Nucleus accumbens (tissue), 56 donors: ENCODE data around the gene CACNA1G.

ENCODE experiments used
- DNase-seq, 56 donors: peaks; one replicate each; lab custom pipeline; 2025; lab: John Stamatoyannopoulos, UW

CACNA1G gene

DNA sequence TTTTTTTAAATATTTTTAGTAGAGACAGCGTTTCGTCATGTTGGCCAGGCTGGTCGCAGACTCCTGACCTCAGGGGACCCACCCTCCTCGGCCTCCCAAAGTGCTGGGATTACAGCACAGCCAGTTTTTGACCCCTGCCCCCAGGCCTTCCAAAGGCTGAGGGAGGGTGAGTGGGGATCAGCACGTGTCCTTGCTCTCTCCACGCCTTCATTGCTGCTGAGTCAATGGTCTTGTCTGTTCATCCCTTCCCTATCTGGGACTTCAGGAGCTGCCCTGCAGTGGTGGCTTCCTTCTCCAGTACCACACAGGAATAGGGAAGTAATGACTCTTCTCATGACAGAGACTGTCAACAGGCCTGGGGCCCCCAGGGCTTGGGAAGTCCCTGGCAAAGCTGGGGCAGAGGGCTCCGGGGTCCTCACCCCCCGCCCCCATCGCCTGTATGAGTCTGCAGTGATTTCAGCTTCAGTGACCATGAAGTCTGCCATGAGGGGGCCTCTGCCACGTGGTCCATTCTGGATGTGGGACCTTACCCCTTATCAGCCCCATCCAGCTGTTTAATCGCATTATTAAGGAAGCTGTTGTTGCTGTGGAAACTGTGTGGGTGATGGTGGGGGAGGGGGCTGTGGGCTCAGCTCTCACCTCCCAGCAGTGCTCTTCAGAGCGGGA is 80.3 kb downstream of the CACNA1G start:
- DNase-seq, result peak in 1 of 56 donors; percentile 11

DNA sequence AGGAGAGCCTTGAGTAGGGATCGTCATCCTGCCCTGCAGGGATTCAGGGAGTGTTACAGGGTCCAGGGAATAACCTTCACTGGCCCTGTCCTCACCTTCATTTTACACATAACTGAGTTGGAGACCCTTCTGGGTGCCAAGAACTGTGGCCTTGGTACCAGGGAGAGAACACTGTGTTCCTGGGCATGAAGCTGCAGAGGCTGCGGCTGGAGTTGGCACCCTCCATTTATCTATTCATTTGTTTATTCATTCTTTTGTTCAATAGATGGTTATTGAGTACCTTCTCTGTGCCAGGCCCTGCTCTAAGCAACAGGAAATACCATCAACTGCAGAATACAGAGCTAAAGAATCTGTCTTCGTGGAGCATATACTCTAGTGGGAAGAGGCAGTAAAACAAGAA is 80.8 kb downstream of the CACNA1G start:
- DNase-seq, result no peak

DNA sequence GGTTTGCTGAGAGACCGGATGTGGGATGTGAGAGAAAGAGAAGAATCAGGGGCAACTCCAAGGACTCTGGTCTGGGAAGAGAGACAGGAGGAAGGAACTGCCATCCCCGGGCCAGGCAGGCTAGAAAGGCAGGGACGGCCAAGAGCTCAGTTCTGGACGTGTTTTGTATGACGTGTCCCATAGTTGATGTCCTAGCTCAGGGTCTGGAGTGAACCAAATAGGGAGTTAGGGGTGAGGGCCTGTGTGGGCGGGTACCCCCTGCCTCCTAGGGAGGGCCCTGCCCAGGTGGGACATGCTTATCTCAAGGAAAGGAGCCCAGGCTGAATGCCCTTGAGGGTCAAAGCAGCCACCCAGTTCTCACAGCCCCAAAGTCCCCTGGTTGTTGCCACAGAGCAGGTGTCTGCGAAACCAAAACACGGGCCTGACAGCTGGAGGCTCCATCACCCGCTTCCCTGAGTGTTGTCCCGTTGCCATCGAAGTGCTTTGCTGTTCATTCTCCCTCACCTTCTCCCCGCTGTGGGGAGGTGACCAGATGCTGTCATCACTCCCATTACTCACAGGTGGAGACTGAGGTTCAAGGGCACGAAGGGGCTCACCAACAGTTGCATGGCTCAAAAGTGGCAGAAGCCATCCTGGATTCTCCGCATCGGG is 81.7 kb downstream of the CACNA1G start:
- DNase-seq, result no peak

GRCh38 chr17:50642722-50643656 is 82.5 kb downstream of the CACNA1G start:
- DNase-seq, result no peak

DNA sequence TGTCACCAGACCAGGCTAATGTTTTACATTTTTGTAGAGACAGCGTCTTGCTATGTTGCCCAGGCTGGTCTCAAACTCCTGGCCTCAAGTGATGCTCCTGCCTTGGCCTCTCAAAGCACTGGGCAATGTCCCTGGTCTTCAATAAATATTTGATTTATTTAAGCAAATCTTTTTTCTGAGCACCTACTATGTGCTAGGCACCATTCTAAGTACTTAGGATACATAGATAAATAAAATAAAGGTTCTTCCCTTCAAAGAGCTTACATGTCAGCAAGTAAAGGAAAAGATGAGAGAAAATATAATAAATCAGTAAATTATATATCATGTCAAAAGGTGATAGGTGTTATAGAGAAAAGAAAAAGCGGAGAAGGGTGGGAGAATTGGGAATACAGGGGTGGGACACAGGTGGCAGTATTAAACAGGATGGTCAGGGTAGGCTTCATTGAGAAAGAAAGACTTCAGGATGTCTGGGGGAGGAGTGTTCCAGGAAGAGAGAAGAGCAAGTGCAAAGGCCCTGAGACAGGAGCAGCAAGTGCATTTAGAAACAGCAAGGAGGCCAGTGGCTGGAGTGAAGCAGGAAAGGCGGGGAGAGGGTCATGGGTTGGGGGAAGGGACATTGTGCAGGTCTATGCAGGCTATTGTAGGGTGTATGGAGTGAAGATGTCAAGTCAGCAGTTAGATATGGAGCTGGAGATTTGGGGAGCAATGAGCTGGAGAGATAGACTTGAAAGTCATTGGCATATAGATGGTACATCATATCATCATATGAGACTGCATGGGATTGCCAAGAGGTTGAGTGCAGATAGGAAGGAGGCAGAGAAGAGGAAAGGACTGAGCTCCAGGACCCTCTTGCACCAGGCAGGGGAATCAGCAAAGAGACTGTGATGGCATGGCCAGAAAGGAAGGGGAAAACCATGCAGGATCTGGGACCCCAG is 85.5 kb downstream of the CACNA1G start:
- no peak for DNase-seq

DNA sequence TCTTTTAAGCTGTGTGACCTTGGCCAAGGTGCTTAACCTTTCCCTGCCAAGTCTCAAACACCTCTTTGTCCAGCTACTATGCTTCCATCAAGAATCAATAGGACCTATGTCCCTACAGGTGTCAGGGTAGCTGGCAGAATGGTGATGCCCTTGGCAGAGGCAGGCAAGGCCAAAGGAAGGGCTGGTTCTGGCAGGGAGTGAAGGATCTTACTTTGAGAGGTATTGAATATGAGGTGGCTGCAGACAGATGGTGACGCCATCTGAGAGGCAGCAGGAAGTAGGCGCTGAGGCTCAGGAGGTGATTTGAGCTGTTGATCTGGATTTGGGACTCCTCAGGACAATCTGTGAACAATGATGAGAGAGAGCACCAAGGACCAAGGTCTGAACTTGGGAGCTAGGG is 86.7 kb downstream of the CACNA1G start:
- DNase-seq, result no peak

GRCh38 chr17:50649042-50649908 is 88.8 kb downstream of the CACNA1G start:
- DNase-seq, result no peak

DNA sequence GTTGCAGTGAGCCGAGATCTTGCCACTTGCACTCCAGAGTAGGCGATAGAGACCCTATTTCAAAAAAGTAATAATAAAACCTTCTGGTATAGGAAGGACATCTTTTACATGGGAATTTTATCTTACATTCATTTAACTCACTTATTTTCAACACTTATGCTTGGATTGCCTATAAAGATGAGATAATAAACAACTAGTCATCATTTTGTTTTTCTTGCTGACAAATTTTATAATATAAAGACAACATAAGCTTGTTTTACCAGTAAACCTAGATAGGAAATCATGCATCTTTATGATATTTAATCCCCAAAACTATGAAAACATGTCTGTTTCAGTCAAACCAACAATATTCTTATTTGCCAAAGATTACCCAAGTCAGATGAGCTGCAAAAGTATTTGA is 91.1 kb downstream of the CACNA1G start:
- no peak for DNase-seq

DNA sequence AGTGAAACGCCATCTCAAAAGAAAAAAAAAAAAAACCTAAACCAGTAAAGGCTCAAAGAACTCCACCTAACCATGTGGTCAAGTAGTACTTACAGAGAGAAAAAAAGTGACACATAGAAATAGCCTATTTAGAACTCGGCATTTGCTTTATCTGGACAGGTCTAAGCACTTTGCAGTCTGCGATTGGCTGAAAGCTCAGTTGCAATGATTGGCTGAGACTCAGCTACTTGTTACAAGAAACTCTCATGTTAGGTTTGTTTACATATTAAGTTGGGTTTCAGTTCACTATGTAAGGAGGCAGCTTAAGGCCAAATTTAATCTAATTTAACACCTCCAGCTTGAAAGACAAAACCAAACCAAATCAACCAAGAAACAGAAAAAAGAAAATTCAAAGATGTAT is 93.2 kb downstream of the CACNA1G start:
- DNase-seq, result no peak

DNA sequence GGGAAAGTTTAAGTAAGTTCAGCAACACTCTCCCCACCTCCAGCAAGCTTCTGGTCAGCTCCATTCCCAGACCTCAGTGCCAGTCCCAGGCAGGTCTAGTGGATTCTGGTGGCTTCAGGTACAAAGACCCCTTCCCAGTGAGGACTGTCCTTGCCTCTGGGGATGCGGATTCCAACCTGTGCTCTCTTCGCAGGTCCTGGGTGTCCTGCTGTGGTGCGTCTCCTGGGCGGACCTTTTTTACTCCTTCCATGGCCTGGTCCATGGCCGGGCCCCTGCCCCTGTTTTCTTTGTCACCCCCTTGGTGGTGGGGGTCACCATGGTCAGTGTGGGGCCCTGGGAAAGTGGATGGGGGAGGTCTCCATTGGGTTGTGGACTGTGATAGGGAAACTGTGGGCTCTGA is 96.0 kb downstream of the CACNA1G start:
- no peak for DNase-seq

DNA sequence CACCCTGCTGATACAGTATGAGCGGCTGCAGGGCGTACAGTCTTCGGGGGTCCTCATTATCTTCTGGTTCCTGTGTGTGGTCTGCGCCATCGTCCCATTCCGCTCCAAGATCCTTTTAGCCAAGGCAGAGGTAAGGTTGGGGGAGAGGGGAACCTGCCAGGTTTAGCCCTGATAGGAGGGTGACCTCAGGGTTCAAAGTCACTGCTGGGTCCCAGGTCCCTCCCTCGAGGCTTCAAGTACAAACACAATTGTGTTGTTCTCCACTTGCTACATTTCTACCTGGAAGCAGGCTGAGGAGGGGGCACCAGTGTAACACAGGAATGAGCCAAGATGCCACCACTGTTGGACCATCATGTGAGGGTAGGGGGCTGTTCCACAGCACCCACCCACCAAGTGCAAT is 96.5 kb downstream of the CACNA1G start:
- DNase-seq, result no peak

GRCh38 chr17:50657627-50658026 is 97.1 kb downstream of the CACNA1G start:
- no peak for DNase-seq

GRCh38 chr17:50658616-50659015 is 98.1 kb downstream of the CACNA1G start:
- no peak for DNase-seq

GRCh38 chr17:50659179-50659578 is 98.7 kb downstream of the CACNA1G start:
- DNase-seq, result no peak

- no peak for DNase-seq
These were observed 99.7 kb downstream of the CACNA1G start for GRCh38 chr17:50660042-50660886.

- no peak for DNase-seq
These were observed 100.4 kb downstream of the CACNA1G start for GRCh38 chr17:50660887-50661345.

DNA sequence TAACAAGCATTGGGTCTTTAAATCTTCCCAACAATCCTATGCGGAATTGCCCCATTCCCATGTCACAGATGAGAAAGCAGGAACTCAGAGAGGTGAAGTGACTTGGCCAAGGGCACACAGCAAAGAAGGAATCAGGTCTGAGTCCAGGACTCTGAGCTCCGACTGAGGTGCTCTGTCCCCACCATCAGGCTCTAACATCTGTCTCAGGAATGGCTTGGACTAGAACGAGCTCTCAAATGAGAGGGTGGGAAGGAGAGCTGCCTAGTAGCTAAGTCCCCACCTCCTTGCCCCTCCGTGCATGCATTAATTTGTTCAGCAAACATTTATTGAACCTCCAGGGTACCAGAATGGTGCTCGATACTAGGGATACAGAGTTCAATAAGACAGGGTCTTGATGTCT is 100.8 kb downstream of the CACNA1G start:
- no peak for DNase-seq

DNA sequence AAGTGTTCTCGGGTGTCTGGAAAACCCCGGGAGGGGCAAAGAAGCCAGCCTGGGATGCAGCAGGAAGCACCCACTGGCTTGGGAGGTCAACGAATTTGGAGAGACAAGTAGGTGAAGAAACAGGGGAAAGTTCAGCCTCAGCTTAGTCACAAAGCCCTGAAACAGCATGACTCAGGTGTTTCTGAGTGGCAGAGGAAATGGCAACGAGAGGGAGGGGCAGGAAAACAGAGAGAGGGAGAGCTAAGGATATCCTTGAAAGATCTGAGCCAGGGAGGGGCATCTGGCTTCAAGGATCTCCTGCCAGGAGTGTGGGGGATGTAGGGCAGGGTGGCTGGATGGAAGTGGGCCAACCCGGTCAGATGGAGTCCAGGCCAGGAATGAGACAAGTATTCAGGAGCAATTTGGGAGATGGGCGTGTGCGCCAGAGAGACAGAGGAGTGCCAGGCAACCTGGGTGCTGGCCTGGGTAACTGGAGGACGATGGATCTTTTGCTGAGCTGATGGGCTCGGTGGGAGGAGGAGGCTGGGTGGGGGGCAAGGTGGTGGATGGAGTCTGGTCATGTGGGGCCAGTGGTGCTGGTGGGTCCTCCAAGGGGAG is 101.4 kb downstream of the CACNA1G start:
- peak in 5 of 56 donors; percentile 3 to 45 (median 7) for DNase-seq
